Bronchial epithelial cell (primary cell): ENCODE results near the gene COL11A1. TPM values are rescaled to one million over a fixed set of nuclear protein-coding genes. Genes with fewer than 3 reads are reported as not detected.
"Not testable (repeated sequence)": the region's sequence is repeated elsewhere in the genome, so short reads cannot be mapped to it uniquely, and the experiment has no call there.

Experiments
- DNase-seq: peaks from one replicate; pipeline ENCODE4 v3.0.0-alpha.2; 2010; ENCODE audit warnings: low read depth
- FAIRE-seq: peaks from 2 replicates; lab custom pipeline; 2011; peaks lifted over from hg19 to GRCh38; lab: Jason Lieb, UNC
- H3K27me3 ChIP-seq: 2 replicates; pipeline ENCODE4 v1.5.1; 2011; ENCODE audit warnings: low read length; ENCODE audit not compliant: control insufficient read depth, insufficient read depth
- H3K36me3 ChIP-seq: 2 replicates; pipeline ENCODE4 v1.5.1; 2011; ENCODE audit warnings: low read length; ENCODE audit not compliant: control insufficient read depth, insufficient read depth
- H3K4me3 ChIP-seq: 2 replicates; pipeline ENCODE4 v1.5.1; 2011; ENCODE audit warnings: mild to moderate bottlenecking, low read depth, low read length, control low read depth
- CTCF ChIP-seq: IDR thresholded peaks from 2 replicates; pipeline ENCODE4 v1.5.1; 2011; ENCODE audit warnings: mild to moderate bottlenecking, moderate library complexity, low read length, control low read depth, inconsistent platforms; ENCODE audit not compliant: insufficient read depth, severe bottlenecking
- total RNA-seq: library from RNA; depleted of rRNA; stranded (reverse); fragments of >200 nt; gene quantifications from 2 replicates; pipeline ENCODE4 v1.2.1, GENCODE V29; 2014

Gene COL11A1
- total RNA-seq, 1 donor from 2014 or later, result 0.26 TPM

- H3K36me3 ChIP-seq, result no peaks in the 10 kb centered on the region
- no peak for TF ChIP-seq CTCF
- peak; percentile 3 for DNase-seq
- H3K27me3 ChIP-seq, result no peaks in the 10 kb centered on the region
- no peak overlapping the region for H3K4me3 ChIP-seq
- no peak for FAIRE-seq
Measured at GRCh38 chr1:103056423-103056822, 51.9 kb downstream of the COL11A1 start.

GRCh38 chr1:103028110-103028509, 80.2 kb downstream of the COL11A1 start:
- FAIRE-seq, H3K27me3 ChIP-seq, H3K36me3 ChIP-seq, DNase-seq, H3K4me3 ChIP-seq: not testable (repeated sequence)

GRCh38 chr1:103025858-103026409, 82.4 kb downstream of the COL11A1 start:
- no peaks in the 10 kb centered on the region for H3K36me3 ChIP-seq
- TF ChIP-seq CTCF, result no peak
- no peak for DNase-seq
- FAIRE-seq, result no peak
- no peak overlapping the region for H3K4me3 ChIP-seq
- no peaks in the 10 kb centered on the region for H3K27me3 ChIP-seq

- Histone ChIP-seq H3K36me3 (no peaks in the 10 kb centered on the region), H3K27me3 (no peaks in the 10 kb centered on the region), H3K4me3 (no peak overlapping the region)
- DNase-seq, result peak; percentile 18
- no peak for TF ChIP-seq CTCF
- FAIRE-seq, result no peak
Measured at GRCh38 chr1:103024051-103024450, 84.3 kb downstream of the COL11A1 start.

- Histone ChIP-seq H3K27me3 (no peaks in the 10 kb centered on the region), H3K4me3 (no peak overlapping the region), H3K36me3 (no peaks in the 10 kb centered on the region)
- DNase-seq (no peak), FAIRE-seq (no peak)
- TF ChIP-seq CTCF, result no peak
Measured at GRCh38 chr1:103002005-103002404, 106.3 kb downstream of the COL11A1 start.

GRCh38 chr1:102978874-102979273, 129.4 kb downstream of the COL11A1 start:
- H3K36me3 ChIP-seq, result no peaks in the 10 kb centered on the region
- FAIRE-seq (no peak), DNase-seq (no peak)
- no peak overlapping the region for H3K4me3 ChIP-seq
- TF ChIP-seq CTCF, result no peak
- H3K27me3 ChIP-seq, result no peaks in the 10 kb centered on the region
